Endothelial cell of umbilical vein (primary cell): ENCODE measurements around the gene GRWD1. TPM values are rescaled to one million over a fixed set of nuclear protein-coding genes. Genes with fewer than 3 reads are reported as not detected.
A peak's percentile ranks its signal among the peaks of the same experiment; 100 is the strongest.

Source experiments
- BruUV-seq: library from RNA; stranded (reverse); fragments of 400-500 nt; replicated peaks from 2 replicates; lab custom pipeline; 2021; lab: Mats Ljungman, UMichigan
- CTCF ChIA-PET: fragments of 300-600, 350-600 bp; sonication (Branson Sonifier 250); formaldehyde crosslinking; loops from one replicate; lab custom pipeline; 2021; ENCODE audit warnings: antibody characterized with exemption, inconsistent platforms; lab: Charles Lee
- POLR2A ChIA-PET: fragments of 300-600, 350-600 bp; sonication (Branson Sonifier 250); formaldehyde crosslinking; loops from one replicate; lab custom pipeline; 2021; ENCODE audit warnings: antibody characterized with exemption, inconsistent platforms; lab: Charles Lee
- DNase-seq: peaks from one replicate; pipeline ENCODE4 v3.0.0-alpha.2; 2011; ENCODE audit warnings: low read depth, low spot score
- FAIRE-seq: peaks from 2 replicates; lab custom pipeline; 2011; peaks lifted over from hg19 to GRCh38; lab: Jason Lieb, UNC
- H2AFZ ChIP-seq: 2 replicates; pipeline ENCODE4 v1.6.0; 2012; ENCODE audit warnings: low read depth, low read length, control low read depth, inconsistent platforms
- H3K27ac ChIP-seq: 2 replicates; pipeline ENCODE4 v1.5.1; 2011; ENCODE audit warnings: low read depth, mild to moderate bottlenecking, control low read depth, low read length, moderate library complexity; ENCODE audit not compliant: insufficient read depth
- H3K27me3 ChIP-seq, 2 experiments: 2 replicates each; pipeline versions ENCODE4 v1.6.0 to v1.6.1; 2011; ENCODE audit warnings: low read length in 2 of 2, mixed read lengths in 1 of 2; ENCODE audit not compliant: control insufficient read depth in 2 of 2, insufficient read depth in 2 of 2
- H3K36me3 ChIP-seq, 2 experiments: 2 replicates in 1 of 2; 3 replicates in 1 of 2; pipeline ENCODE4 v1.5.1; 2011; ENCODE audit warnings: low read length in 2 of 2, mild to moderate bottlenecking in 1 of 2, moderate library complexity in 1 of 2; ENCODE audit not compliant: control insufficient read depth in 2 of 2, insufficient read depth in 2 of 2; ENCODE audit errors: extremely low read depth in 1 of 2
- H3K4me1 ChIP-seq: 3 replicates; pipeline ENCODE4 v1.5.1; 2011; ENCODE audit warnings: mild to moderate bottlenecking, low read length; ENCODE audit not compliant: control insufficient read depth, insufficient read depth; ENCODE audit errors: extremely low read depth
- H3K4me2 ChIP-seq: 2 replicates; pipeline ENCODE4 v1.6.1; 2011; ENCODE audit warnings: low read length, control low read depth, mixed read lengths; ENCODE audit not compliant: insufficient read depth
- H3K4me3 ChIP-seq, 3 experiments: fragments of 200-600 bp in 1 of 3; sonication (generic), shearing (Covaris generic) in 1 of 3; replicated peaks in 1 of 3; 2 replicates each; pipeline ENCODE4 v1.5.1; 2011 to 2016; ENCODE audit warnings: control low read depth in 3 of 3, low read length in 3 of 3, mild to moderate bottlenecking in 2 of 3, inconsistent platforms in 1 of 3, low read depth in 1 of 3, moderate library complexity in 1 of 3; ENCODE audit not compliant: insufficient read depth in 1 of 3
- H3K79me2 ChIP-seq: 2 replicates; pipeline ENCODE4 v1.6.0; 2012; ENCODE audit warnings: low read length, inconsistent platforms; ENCODE audit not compliant: control insufficient read depth, insufficient read depth
- H3K9ac ChIP-seq: replicated peaks from 2 replicates; pipeline ENCODE3; 2011; ENCODE audit warnings: low read length, control low read depth; ENCODE audit not compliant: insufficient read depth; ENCODE audit errors: extremely low read depth
- H3K9me1 ChIP-seq: replicated peaks from 3 replicates; pipeline ENCODE4 v1.6.0; 2011; ENCODE audit warnings: mild to moderate bottlenecking, low read length; ENCODE audit not compliant: control insufficient read depth, insufficient read depth; ENCODE audit errors: extremely low read depth
- H3K9me3 ChIP-seq: replicated peaks from 2 replicates; pipeline ENCODE4 v1.5.1; 2012; ENCODE audit warnings: low read length, inconsistent platforms; ENCODE audit not compliant: control insufficient read depth, insufficient read depth
- H4K20me1 ChIP-seq: replicated peaks from 2 replicates; pipeline ENCODE3; 2011; ENCODE audit warnings: mild to moderate bottlenecking, low read length; ENCODE audit not compliant: control insufficient read depth, insufficient read depth; ENCODE audit errors: extremely low read depth
- JUN ChIP-seq: IDR thresholded peaks from 2 replicates; pipeline ENCODE4 v1.6.1; 2011; ENCODE audit warnings: borderline replicate concordance, low read depth; ENCODE audit not compliant: insufficient read length, insufficient read depth
- POLR2A ChIP-seq: IDR thresholded peaks from 2 replicates; pipeline ENCODE4 v1.6.1; 2012; ENCODE audit warnings: low read depth, mild to moderate bottlenecking, control low read depth, low read length
- POLR2AphosphoS5 ChIP-seq: IDR thresholded peaks from 2 replicates; pipeline ENCODE4 v1.6.1; 2012; ENCODE audit warnings: low read depth, mild to moderate bottlenecking, control low read depth, low read length, moderate library complexity; ENCODE audit not compliant: insufficient read depth
- dilution Hi-C: fragments of 300-500 bp; cut with MboI; formaldehyde crosslinking; loops from one replicate; pipeline ENCODE4 v1.15.0; 2019; ENCODE audit warnings: low sequenced_read_pairs; ENCODE audit not compliant: extremely low pct_ligation_motif_present
- intact Hi-C: fragments of 100-400 bp; cut with micrococcal nuclease; formaldehyde crosslinking; loops from one replicate; pipeline ENCODE4 v1.10.0; 2022
- polyA plus RNA-seq, 4 experiments: library from polyadenylated mRNA; depleted of rRNA in 3 of 4; stranded (reverse) in 3 of 4; unstranded in 1 of 4; fragments of >200 nt; gene quantifications; 2 replicates each; pipeline versions ENCODE4 v1.2.1 to v1.2.3, GENCODE V29; 2011 to 2012; ENCODE audit warnings: missing spikeins in 1 of 4
- total RNA-seq: library from RNA; stranded (reverse); gene quantifications from 2 replicates; pipeline ENCODE4 v1.2.3, GENCODE V29; 2021

Gene GRWD1
- total and polyA plus RNA-seq, 2 donors (not counting 3 experiments of a cell fraction or from before 2014, with no cell fraction given): 26.3 to 52.7 TPM

DNA sequence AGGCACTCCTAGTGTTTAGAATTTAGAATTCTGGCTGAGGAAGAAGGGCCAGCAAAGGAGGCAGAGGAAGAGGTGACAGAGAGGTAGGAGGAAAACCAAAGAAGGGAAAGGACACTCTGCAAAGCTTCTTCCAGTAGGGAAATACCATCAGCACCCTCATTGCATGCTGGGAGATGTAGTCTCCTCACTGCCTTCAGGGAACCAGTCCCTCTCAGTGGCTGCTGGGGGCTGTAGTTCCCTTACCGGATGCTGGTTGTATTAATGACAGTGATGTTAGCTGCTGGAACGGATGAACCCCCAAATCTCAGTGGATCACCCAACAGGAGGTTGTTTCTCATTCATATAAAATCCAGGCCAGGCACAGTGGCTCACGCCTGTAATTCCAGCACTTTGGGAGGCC is 42.2 kb upstream of the GRWD1 start:
- ChIA-PET POLR2A (no interaction called here), CTCF (interaction anchor here (0.7 to 2.5 kb wide), 4 partner anchors 13 to 181 kb away, joined by 3 to 12 read pairs (median 6); partner anchors contain the start of gene KDELR1)
- intact Hi-C loops: no loop called here
- Histone ChIP-seq H3K36me3 (no peaks in the 10 kb centered on the region), H3K79me2 (no peaks in the 10 kb centered on the region), H3K9me1 (no peaks in the 10 kb centered on the region), H3K27ac (no peak overlapping the region), H3K4me2 (no peak overlapping the region), H2AFZ (no peak overlapping the region), H4K20me1 (no peaks in the 10 kb centered on the region), H3K4me3 (no peak overlapping the region), H3K9ac (no peak overlapping the region), H3K27me3 (no peaks in the 10 kb centered on the region), H3K9me3 (no peaks in the 10 kb centered on the region), H3K4me1 (peaks cover 2% of the 10 kb centered on the region)
- dilution Hi-C loops: no loop called here
- TF ChIP-seq POLR2A: no peak
- DNase-seq: peak; percentile 61
- no TSS peak for BruUV-seq
- peak; percentile 99 for FAIRE-seq

DNA sequence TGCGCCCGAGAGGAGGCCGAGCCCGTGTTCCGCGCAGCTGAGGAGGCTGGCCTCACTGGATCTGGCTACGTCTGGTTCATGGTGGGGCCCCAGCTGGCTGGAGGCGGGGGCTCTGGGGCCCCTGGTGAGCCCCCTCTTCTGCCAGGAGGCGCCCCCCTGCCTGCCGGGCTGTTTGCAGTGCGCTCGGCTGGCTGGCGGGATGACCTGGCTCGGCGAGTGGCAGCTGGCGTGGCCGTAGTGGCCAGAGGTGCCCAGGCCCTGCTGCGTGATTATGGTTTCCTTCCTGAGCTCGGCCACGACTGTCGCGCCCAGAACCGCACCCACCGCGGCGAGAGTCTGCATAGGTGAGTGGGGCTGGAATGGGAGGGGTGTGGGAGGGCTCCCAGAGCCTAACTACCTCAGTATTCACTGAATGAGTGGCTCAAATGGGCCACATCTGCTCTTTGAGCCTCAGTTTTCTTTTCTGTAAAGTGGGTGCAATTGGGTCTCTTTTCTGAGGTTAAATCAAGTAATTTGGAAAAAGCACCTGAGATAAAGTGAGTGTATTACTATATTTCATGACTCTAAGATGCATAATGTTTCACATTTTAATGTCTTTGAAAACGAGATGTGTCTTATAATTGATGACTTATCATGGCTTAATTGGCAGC is 40.6 kb upstream of the GRWD1 start:
- TF ChIP-seq POLR2A: no peak
- no peak for TF ChIP-seq POLR2AphosphoS5
- TF ChIP-seq JUN: no peak
- H3K9ac ChIP-seq: no peak overlapping the region
- H3K4me3 ChIP-seq: no peak overlapping the region
- POLR2A ChIA-PET: no interaction called here
- dilution Hi-C loops: no loop called here
- intact Hi-C loops: no loop called here
- H2AFZ ChIP-seq: no peak overlapping the region
- no peaks in the 10 kb centered on the region for H4K20me1 ChIP-seq
- no peak for DNase-seq
- no peaks in the 10 kb centered on the region for H3K9me1 ChIP-seq
- H3K27ac ChIP-seq: no peak overlapping the region
- H3K9me3 ChIP-seq: no peaks in the 10 kb centered on the region
- H3K36me3 ChIP-seq: no peaks in the 10 kb centered on the region
- H3K27me3 ChIP-seq: no peaks in the 10 kb centered on the region
- no peaks in the 10 kb centered on the region for H3K79me2 ChIP-seq
- H3K4me1 ChIP-seq: no peaks in the 10 kb centered on the region
- no TSS peak for BruUV-seq
- H3K4me2 ChIP-seq: no peak overlapping the region
- FAIRE-seq: no peak
- CTCF ChIA-PET: interaction anchor here (2.5 kb wide), 1 partner anchor 14 kb away, joined by 12 read pairs; the partner anchor contains the start of gene KDELR1
